ENCODE measurements around the gene GLIS1.

The GLIS1 gene

DNA sequence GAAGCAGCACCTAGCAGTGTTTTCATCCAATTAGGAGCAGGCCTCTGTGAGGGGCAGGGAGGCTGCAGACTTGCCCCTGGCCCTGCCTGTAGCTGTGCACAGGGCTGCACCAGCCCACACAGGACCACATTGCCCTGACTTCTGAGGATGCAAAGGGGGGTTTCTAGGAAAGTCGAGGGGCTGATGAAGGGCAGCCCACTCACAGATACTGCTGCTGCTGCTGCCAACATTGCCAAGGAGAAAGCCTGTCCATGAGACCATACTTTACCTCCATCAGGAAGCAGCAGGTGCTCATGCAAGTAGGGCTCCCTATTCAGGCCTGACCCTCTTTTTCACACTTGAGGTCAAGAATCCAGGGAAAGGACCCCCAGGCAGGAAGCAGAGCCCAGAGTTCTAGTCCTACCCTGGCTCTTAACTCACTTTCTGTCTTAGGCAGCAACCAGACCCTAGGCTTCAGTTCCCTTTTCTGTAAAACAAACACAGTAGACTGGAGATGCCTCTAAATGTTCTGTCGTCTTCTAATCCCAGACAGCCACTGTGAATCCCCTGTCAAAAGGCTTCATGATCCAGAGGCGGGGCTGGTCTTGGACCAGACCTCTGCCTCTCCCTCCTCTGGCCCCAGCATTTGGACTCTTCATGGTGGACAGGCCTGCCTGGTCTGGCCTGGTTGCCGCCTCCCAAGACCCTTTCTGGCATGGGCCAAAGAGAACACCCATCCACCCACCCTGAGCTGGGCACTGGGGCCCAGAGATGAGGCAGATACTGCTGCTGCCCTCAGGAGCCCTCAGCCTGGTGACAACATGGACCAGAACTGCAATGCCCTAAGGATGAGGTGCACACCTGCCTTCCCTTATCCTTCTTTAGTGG is 120.2 kb downstream of the GLIS1 start:
- no peak for TF ChIP-seq GATA3 (IDR thresholded peaks at IDR 0.05; ENCODE audit: low read depth, low read length)

DNA sequence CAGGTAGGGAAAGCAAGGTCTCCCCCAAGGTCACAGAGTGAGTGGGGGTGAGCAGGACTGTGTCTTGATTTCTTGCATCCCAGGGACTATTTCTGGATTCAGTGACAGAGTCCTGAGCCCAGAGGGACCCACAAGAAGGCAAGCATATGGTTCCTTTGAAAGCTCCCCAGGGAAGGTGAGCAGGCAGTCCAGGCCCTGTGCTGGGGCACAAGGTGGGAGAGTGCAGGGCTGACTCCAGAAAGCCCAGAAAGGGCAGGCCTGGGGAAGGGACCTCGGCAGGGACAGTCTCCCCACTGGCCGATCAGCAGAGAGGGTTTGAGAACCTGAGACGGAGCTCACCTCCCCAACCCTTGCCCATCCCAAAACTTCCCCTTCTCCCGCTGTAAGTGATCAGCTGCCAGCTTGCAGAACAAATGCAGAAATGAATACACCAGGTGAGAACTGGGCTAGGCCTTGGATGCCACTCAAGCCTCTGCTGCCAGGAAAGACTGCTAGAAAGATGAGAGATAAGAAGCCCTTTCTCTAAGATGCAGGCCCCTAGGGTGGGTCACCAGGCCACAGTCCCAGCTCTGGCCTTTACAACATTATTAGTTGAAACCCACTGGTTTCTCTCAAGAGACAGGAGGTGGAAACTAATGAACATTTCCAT is 121.0 kb downstream of the GLIS1 start:
- TF ChIP-seq GATA2 (IDR thresholded peaks at IDR 0.05; ENCODE audit: low read depth, low read length) (no peak), GATA3 (IDR thresholded peaks at IDR 0.05; ENCODE audit: low read depth, low read length) (no peak)

DNA sequence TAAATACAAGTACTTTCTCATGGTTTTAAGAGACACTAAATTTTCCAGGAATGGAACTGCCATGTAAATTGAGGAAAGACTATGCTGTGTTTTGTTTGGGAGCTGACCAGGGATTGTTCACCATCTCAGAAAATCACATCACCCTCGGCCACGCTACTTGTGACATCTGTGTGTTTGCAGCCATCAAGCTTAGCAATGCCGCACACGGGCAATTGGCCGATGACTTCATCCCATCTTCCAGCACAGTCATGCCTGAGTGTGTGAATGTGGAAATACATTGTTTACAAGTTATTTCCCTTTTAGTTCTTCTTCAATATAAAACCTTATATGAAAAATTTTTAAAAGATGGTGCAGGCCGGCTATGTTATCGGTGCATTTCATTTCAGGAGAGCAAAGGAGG is 121.6 kb downstream of the GLIS1 start:
- no peak for TF ChIP-seq GATA3 (IDR thresholded peaks at IDR 0.05; ENCODE audit: low read depth, low read length)
- TF ChIP-seq GATA2 (IDR thresholded peaks at IDR 0.05; ENCODE audit: low read depth, low read length), result no peak

DNA sequence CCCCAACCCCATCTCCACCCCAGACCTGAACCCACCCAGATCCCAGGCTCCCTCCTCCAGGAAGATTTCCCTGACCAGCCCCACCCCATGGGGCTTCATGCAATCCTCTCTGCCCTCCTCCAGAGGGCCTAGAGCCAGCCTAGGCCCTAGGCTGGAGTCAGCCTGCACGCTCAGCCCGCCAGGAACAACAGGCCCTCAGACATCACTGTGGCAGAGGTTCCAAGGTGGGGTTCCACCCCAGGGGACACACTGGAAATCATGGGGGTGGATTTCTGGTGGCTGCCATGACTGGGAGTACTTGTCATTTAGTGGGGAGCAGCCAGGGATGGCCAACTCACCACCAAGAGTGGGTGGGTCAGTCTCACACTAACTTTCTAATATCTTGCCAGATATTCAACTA is 122.0 kb downstream of the GLIS1 start:
- TF ChIP-seq GATA3 (IDR thresholded peaks at IDR 0.05; ENCODE audit: low read depth, low read length), result no peak
- no peak for TF ChIP-seq GATA2 (IDR thresholded peaks at IDR 0.05; ENCODE audit: low read depth, low read length)

DNA sequence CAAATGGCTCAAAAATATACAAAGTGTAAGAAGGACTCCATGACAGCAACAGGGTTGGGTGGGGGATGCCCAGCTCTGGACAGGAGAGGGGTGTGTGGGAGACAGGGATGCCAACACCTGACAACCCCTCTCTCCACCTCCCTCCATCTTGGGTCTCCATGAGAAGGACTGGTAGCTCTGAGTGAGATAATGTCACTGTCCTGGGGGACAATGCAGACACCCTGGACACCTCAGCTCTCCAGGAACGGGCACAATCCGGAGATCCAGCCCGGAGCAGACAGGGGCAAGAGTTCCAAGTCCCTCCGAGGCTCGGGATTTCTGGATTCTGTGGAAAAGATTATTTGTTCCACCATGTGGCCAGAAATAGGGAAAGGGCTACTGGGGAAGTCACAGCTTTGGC is 122.5 kb downstream of the GLIS1 start:
- TF ChIP-seq GATA2 (IDR thresholded peaks at IDR 0.05; ENCODE audit: low read depth, low read length) (no peak), GATA3 (IDR thresholded peaks at IDR 0.05; ENCODE audit: low read depth, low read length) (no peak)

DNA sequence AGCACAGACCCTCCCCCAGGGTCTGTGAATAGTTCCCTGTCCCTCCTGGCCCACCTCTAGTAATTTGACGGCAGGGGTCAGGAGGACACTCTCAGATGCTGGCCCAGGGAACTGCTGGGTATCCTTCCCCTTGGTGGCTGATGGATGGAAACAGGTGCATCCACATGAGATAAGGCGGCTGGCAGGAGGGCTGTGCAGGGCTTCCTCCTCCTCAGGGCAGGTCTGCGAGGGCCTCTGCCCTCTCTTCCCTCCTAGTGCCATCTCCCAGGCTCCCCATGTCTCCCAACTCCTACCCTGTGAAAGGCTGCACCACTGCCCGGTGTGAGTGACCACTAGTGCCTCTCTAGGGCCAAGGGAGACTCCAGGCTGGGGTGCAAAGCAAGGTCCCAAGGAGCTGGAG is 123.9 kb downstream of the GLIS1 start:
- TF ChIP-seq GATA3 (IDR thresholded peaks at IDR 0.05; ENCODE audit: low read depth, low read length), result no peak
- TF ChIP-seq GATA2 (IDR thresholded peaks at IDR 0.05; ENCODE audit: low read depth, low read length), result peak; percentile 8; the same call in 1 of the 2 replicates

DNA sequence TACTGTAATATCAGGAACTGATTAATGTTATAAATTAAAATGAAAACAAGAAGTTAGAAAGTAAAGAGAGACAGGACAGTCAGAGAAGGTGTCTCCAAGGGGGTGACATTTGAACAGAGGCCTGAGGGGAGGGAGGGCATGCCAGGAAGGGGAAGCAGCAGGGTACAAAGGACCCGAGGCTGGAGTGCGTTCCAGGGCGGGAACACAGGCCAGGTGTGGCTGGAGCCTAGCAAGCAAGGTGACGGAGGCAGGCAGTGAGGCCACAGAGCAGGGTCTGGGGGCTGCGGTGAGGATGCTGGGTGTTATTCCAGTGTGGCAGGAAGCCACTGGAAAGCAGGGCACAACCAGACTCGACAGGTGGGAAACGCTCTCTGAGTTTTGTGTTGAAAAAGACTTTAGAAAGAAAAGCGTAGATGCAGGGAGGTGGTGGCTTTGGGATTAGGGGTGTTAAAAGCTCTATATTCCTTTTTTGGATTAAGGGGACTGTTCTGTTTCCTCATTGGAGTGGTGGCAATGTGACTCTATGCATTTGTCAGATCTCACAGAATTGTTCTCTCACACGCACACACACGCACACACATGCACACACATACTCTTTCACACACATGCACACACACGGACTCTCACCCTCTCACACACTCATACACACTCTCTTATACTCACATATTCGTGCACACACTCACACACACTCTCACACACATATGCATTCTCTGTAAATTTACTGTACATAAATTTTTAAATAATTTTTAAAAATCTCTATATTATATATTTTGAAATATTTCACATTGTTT is 124.5 kb downstream of the GLIS1 start:
- TF ChIP-seq GATA3 (IDR thresholded peaks at IDR 0.05; ENCODE audit: low read depth, low read length), result no peak
- TF ChIP-seq GATA2 (IDR thresholded peaks at IDR 0.05; ENCODE audit: low read depth, low read length), result no peak

DNA sequence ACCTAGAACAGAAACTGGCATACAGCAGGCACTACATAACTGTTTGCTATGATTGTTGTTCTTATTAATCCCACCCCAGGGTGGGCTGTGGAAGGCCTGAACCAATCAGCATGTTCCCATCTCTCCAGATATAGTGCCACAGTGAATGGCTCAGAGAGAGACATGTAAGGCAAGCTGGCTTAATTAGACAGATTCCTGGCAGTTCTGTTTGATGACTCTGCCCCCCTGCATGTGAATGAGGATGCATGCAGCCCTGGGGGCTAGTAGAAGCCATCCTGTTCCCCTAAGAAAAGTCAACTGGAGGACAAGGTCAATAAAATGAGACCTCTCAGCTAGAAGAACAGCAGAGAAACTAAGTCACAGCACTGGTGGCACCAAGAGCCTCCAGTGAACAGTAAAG is 130.3 kb downstream of the GLIS1 start:
- TF ChIP-seq GATA3 (IDR thresholded peaks at IDR 0.05; ENCODE audit: low read depth, low read length) (no peak), GATA2 (IDR thresholded peaks at IDR 0.05; ENCODE audit: low read depth, low read length) (no peak)

DNA sequence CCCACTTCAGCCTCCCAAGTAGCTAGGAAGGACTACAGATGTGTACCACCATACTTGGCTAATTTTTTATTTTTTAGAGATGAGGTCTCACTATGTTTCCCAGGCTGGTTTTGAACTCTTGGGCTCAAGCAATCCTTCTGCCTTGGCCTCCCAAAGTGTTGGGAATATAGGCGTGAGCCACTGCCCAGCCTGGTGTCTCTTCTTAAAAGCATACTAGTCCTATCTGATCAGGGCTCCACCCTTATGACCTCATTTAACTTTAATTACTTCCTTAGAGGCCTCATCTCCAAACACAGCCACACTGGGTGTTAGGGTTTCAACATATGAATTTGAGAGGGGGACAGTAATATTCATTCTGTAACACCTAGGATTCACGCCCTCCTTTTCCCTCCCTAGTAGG is 130.9 kb downstream of the GLIS1 start:
- TF ChIP-seq GATA2 (IDR thresholded peaks at IDR 0.05; ENCODE audit: low read depth, low read length) (no peak), GATA3 (IDR thresholded peaks at IDR 0.05; ENCODE audit: low read depth, low read length) (no peak)

DNA sequence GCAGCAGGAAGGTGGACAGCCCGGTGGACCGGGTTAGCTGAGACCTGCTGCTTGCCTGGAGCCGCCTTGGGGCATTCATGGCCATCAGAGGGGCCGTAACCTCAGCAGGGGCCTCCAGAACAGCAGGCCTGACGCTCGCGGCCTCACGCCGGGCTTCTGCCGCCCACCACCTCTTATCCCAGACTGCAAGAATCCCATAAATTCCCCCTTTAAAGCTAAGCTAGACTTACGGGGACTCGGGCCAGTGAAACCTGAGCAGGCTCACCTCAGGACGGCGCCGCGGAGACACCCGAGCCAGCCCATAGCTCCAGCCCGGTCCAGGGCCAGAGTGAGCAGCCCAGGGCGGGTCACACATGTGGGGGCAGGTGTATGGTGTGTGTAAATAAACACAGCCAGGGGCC is 132.3 kb downstream of the GLIS1 start:
- TF ChIP-seq GATA2 (IDR thresholded peaks at IDR 0.05; ENCODE audit: low read depth, low read length) (no peak), GATA3 (IDR thresholded peaks at IDR 0.05; ENCODE audit: low read depth, low read length) (no peak)

DNA sequence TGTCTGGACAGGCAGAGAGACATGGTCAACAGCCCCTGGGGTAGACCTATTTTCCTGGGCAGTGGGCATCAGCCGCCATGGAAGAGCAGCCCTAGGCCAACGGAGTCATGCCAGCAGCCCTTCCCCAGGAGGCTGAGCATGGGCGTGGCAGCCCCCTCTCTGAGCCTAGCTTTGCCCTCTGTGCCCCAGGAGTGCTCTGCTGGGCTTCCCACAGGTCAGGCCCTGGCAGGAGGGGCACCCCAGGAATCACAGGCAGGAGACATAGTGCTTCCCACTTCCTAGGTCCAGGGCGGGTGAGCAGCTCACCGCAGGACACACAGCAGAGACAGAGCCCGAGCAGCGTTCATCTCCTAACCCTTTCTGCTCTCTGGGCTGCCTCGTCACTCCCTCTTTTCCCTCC is 132.8 kb downstream of the GLIS1 start:
- no peak for TF ChIP-seq GATA3 (IDR thresholded peaks at IDR 0.05; ENCODE audit: low read depth, low read length)
- TF ChIP-seq GATA2 (IDR thresholded peaks at IDR 0.05; ENCODE audit: low read depth, low read length), result no peak

DNA sequence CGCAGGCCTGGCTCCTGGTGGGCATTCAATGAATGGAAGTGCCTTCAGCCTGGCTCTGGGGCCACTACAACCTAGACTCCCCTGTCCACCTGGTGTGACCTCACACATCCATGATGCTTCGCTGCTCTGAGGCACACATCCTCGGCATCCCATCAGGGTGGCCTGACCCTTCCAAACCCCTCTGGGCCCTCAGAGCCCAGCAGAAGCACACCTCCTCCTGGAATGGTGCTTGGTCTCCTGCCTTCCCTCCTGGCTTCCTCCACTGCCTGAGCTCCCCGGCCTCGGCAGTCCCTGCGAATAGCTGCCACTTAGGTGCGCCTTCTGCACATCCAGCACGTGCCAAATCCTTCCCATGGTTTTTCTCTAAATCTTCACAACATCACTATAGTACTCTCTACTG is 133.8 kb downstream of the GLIS1 start:
- TF ChIP-seq GATA3 (IDR thresholded peaks at IDR 0.05; ENCODE audit: low read depth, low read length) (no peak), GATA2 (IDR thresholded peaks at IDR 0.05; ENCODE audit: low read depth, low read length) (no peak)

DNA sequence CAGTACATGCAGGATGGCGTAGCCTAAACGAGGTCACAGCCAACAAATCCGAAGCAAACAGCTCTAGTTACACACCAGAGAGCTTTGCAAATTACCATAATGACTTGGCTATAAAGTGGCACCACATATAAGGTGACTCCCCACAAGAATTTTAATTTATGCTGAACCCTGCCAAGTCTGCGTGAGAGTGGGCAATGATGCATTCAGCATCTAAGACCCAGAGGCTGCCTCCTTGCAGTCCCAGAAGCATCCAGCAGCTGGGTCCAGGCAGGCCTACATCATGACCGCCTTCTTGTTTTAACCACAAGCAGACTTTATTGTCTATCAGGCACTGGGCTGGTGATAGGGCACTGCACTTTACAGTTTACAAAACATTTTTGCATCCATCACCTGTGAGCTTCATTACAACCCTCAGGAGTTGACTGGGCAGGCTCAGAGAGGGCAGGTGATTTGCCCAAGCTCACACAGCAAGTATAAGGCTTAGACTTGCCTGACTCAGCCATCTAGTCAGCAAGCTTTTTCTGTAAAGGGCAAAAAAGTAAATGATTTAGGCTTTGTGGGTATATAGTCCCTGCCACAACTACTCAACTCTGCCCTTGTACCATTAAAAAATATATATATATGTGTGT is 134.6 kb downstream of the GLIS1 start:
- no peak for TF ChIP-seq GATA2 (IDR thresholded peaks at IDR 0.05; ENCODE audit: low read depth, low read length)
- no peak for TF ChIP-seq GATA3 (IDR thresholded peaks at IDR 0.05; ENCODE audit: low read depth, low read length)

DNA sequence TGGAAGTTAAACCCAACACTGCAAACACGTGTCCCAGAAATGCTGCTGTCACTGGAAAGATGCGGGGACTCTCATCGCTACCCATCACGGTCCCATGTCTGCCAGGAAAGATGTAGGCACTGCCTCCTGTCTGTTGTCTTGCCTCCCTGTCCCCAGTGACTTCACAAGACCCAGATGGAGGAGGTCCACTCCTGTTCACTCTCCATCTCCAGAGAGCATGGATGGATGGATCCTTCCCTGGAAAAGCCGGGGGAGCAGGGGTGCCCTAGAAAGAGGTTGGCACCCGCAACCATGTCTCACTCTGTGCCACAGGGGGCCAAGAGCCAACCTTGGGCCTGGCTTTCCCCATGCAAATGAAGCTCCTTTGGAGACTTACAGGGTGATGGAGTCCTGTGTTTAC is 135.5 kb downstream of the GLIS1 start:
- no peak for TF ChIP-seq GATA2 (IDR thresholded peaks at IDR 0.05; ENCODE audit: low read depth, low read length)
- TF ChIP-seq GATA3 (IDR thresholded peaks at IDR 0.05; ENCODE audit: low read depth, low read length), result no peak

All from SH-SY5Y (cell line).